ENCODE data around the gene TUBA4A.
"Not testable (repeated sequence)": the region's sequence is repeated elsewhere in the genome, so short reads cannot be mapped to it uniquely, and the experiment has no call there.

TUBA4A gene

DNA sequence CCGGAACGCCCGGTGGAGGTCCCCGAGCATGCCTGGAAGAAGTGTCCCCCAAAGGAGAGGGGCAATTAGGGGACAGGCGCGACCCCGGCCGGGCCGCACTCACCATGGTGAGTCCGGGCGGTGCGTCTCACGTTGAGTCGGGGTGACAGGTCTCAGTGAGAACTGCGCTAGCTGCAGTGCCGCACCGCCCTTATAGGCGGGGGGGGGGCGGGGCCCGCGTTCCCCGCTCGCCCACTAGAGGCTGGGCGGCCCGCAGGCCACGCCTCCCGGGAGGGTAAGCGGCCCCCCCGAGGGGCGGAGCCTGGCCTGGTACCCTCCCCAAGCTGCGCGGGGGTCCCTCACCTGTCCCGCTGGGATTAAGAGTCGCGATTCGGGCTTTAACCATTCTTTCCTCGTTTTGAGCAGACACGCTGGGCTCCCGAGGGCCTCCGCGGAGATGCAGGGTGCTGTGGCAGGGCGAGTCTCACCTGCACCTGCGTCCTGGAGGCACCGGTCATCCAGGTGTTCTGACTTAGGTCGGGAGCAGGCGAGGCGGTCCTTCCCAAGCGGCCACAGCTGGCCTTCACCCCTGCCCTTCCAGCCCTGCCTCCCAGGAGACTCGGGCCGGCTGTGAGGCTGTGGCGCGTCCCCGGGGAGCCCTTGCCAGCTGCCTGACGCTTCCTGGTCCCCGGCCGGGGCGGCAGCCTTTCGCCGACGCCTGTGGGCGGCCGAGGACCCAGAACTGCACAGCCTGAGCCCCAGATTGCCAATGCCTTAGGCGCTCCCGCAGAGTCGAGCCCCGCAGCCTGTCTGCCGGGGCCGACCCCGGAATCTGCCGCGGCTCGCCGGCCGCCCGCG lies at the start of gene TUBA4A:
Gene TUBA4A (minus strand): TSS at position 166 of the 837 bp plus-strand sequence. CDS start 60 bp downstream, at position 106.
- DNase-seq = peak; percentile 80

DNA sequence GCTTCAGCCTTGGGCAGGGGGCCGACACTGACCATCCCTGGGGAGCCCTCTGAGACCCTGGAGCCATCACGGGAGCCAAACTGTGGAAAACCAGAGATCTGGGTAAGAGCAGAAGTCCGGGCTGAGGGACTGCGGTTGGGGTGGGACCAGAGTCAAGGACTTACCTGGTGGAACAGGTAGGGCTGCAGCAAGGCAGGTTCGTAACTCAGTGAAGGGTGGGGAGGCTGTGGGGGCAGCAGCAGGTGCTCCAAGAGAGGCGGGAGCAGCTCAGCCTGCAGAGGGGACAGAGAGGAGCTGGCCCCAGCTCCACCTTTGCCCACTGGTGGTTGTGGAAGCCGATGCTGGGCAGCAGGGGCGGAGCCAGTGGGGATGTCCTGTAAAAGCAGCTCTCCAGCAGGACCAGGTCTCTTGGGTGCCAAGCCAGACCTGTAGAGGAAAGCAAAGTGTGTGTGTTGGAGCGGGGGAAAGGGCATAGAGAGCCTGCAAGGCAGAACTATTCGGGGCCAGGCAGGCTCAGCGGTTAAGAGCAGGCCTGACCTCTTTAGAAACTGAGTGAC lies 48.8 kb upstream of the TUBA4A start:
- no peak for DNase-seq

DNA sequence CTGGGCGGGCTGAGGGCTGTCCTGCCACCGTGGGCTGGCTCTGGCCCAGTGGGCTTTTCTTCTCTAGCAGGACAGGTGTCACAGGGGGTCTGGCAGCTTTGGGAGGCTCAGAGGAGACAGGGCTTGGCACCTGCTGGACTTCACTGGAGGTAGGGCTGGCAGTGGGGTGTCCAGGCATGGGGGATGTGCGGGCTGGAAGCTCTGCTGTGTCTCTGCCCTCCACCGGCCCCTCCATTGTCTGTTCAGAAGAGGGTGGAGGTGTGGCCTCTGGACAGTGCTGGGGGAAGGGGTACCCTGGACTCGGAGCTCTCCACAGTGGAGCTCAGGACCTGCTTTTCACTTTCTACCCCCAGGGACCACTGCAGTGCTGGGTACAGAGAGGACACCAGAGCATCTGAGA lies 46.3 kb upstream of the TUBA4A start:
- no peak for DNase-seq

DNA sequence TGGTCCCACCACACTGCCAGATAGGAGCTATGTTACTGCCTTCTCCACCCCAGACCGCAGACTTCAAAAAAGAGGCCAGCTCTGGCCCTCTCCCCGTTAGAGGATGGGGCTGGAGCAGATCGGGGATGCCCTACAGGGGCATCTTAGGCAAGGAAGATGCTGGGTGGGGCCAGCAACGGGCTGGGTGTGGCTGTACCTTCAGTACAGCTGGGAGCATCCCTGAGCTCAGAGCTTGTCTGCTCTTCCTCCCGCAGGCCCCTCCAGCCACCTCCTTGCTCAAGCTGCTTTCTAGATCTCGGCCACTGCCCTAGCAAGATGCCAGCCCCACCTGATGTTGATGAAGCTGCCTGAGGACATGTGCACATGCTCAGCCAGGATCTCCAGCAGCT lies 45.6 kb upstream of the TUBA4A start:
- DNase-seq = no peak

DNA sequence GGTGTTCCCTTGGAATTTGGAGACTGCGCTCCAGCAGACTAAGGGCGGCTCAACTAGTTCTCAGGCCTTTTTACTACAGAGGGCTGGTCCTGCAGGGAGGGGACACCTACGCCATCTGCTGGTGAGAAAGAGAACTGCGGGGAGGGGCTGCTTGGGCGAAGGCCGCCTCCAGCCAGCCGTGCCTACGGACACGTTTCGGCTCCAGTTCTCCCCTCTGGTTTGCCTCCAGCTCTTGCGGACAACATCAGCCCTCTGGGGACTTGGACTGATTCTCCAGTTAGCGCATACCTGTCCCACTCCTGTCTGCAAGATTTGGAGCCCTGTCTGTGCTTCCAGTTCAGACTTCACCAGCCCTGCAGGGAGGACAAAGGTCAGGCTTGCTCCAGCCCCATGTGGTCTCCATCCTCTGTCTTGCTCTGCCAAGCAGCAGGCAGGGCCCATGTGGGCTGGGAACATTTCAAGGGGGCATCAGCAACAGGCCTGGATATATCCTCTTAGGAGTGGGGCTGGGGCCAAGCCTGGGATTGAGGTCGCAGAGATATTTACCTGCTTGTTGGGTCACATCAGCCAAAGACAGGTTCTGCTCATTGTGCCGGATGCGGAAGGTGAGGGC lies 45.1 kb upstream of the TUBA4A start:
- peak; percentile 47 for DNase-seq

DNA sequence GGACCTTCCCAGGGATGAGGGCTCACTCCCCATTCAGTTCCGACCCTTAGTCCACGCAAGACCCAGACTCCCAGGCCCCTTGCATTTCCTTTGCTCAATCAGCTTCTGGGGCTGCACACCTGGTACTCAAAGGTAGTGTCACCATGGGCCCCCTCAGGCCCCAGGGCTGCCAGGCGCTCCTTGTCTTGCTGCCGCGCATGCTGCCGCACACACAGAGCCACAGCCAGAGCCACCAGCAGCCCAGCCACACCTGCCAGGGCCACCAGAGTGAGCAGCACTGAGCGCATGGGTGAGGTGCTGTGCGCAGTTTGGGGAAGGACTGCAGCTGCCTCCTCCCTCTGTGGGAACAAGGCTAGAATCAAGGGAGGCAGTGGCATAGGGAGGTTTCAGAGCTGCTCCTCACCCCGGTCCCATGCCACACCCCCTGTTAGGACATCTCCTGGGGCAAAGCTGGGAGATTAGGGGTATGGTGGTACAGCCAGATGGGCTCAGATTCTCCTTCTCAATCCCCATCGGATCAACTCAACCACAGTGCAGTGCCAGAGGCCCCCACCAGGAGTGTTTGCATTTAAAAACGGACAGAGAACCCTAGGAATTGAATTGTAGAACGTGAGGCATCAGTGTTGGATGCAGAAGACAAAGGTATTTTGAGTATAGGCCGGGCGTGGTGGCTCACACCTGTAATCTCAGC lies 44.2 kb upstream of the TUBA4A start:
- no peak for DNase-seq

DNA sequence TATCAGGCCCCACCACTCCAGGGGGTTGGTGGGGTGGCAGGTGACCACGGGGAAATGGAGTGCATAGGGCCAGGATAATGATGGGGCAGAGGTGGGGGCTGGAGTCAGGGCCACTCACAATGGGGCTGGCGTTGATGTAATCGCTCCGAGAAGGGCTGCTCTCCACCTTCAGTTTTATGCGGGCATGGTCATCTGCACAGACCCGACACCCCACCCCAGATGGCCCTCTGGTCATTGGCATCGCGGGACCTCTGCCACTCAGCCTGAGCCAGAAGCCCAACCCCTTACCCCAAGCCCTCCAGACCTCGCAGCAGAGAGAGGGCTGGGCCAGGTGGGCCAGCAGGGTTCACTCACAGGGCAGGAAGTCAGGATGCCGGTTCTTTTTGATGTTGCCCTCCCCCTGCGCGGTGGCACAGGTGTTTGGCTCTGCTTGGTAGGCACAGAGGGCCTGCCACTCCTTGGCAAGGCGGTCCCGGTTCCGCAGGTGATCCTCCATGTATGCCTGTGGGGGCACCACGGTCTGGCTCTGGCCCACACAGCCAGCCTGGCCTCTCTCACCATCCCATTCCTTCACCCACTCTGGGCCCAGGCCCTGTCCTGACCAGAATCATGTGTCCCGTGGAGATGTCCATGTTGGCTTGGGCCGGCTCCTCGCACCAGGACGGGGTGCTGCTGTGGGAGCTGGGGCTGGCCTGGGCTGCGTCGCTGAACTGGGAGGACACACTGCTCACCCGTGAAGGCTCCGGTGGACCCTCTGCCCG lies 43.1 kb upstream of the TUBA4A start:
- no peak for DNase-seq

DNA sequence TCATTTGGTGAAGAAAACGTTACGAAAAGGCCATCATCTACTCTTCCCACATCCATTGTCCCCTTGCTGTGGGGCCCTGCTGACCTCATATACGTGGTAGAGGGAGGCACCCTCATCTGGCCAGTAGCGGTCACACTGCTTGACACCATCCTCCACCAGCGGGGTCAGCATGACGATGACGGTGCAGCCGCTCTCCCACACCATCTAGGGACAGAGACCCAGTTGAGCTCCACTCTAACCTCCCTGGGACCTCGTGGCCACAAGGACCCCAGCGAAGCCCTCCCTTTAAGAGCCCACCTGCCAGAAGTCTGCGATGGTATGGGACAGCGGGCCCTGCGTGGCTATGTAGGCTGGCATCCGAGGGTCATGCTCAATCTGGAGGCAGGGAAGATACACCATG lies 42.4 kb upstream of the TUBA4A start:
- no peak for DNase-seq

DNA sequence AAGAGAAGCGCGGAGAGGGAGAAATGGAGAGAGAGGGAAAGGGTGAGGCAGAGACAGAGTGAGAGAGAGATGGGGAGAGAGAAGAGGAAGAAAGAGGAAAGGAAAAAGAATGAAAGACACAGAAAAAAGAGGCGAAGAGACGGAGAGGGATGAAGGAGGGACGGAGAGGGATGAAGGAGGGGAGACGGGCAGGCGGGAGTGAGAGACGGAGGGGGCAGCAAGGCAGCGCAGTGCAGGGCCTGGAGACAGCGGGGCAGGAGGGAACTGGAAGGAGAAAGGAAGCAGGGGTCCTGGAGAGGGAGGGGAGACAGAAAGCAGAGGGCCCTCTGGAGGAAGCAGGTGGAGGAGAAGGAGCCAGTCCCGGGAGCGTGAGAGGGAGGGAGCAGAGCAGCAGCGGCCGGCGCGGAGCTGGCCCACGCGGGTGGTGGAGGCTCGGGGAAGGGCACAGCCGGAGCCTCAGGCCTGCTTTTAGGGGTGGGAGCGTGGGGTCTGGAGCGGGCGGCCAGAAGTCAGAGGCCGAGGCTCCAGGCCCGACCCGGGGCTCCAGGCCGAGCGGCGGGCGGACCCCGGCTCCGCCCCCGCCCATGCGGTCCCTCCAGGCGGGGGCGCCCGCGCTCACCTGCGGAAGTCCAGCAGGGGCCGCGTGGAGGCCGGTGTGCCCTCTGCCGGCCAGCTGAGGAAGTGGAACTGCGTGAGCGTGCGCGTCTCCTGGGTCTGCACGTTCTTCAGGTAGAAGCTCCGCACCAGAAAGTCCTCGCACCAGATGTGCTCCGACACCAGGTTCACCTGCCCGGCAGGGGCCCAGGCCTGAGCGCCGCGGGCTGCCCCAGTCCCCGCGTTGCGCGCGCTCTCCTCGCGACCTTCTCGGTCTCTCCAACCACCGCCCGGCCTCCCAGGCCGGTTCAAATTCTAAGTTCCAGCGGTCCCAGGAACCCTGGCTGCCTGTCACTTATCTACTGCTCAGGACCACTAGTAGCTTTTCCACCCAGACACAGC lies 40.9 kb upstream of the TUBA4A start:
- peak; percentile 78 for DNase-seq

DNA sequence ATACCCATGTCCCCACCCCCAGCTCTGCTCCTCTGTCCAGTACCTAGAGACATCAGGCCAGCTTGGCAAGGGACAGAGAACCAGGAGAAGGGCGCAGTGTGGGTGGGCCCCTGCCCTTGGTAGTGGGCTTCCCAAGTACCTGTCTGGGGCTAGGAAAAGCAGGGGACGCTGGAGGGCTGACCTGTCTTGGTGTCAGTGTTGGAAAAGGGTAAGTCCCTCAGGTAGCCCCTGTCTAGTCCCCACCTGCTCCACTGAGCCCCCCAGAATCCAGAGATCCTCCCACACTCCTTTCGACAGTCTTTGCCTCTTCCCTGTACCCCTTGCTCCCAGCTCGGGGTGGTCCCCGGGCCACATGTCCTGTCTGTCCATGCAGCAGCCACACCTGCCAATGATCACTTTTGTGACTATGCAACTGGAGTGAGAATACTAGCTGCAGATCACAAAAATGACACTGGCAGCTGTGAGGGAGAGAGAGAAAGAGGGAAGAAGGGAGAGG lies 40.1 kb upstream of the TUBA4A start:
- DNase-seq = no peak

DNA sequence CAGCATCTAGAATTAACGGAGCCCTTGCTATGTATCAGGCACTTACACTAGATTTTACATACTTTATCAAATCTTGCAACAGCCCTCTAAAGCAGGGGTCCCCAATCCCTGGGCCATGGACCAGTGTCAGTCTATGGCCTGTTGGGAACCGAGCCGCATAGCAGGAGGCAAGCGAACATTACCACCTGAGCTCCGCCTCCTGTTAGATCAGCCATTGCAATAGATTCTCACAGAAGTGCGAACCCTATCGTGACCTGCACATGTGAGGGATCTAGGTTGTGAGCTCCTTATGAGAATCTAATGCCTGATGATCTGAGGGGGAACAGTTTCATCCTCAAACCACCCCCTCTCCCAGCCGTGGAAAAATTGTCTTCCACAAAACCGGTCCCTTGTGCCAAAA lies 38.9 kb upstream of the TUBA4A start:
- no peak for DNase-seq

DNA sequence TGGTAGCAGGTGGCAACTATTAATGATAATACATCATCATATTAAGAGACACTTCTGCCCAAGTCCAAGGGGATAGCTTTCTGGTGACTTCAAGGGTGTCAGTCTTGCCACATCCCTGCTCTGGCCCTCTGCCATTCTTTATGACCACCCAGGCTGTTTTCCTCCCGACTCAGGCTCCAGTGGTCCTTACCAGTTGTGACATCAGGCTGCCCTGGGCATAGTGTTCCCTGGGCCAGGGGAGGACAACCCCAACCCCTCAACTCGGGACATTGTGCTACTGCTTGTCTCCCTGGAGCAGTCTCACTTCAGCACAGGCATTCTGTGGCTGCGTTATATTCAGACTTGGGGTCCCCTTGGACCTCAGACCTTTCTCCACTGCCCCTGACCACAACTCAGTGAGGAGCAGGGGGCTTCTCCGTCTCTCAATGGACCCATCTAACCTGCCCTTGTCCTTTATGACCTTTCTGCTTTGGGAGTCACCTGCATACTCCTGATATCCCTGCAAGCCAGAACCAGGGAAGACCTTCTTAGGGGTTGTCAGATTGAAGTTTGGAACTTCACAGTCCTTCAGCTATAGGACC lies 38.3 kb upstream of the TUBA4A start:
- DNase-seq = no peak

DNA sequence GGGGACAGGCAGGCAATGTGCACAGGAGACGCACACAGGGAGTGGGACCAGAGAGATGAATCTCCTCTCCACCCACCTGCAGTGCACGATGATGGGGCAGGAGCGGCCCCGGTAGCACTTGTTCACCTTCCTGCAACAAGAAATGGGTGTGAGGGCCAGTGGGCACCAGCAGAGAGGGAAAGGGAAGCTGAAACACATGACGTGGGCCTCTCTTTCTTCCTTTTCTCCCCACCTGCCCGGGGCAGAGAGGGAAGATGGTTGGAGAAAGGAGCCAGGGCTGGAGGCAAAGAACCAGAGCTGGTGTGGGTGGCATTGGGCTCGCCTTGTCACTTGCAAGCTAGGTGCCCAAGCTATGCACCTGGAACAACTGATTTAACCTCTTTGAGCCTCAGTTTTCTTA lies 37.7 kb upstream of the TUBA4A start:
- DNase-seq = no peak

DNA sequence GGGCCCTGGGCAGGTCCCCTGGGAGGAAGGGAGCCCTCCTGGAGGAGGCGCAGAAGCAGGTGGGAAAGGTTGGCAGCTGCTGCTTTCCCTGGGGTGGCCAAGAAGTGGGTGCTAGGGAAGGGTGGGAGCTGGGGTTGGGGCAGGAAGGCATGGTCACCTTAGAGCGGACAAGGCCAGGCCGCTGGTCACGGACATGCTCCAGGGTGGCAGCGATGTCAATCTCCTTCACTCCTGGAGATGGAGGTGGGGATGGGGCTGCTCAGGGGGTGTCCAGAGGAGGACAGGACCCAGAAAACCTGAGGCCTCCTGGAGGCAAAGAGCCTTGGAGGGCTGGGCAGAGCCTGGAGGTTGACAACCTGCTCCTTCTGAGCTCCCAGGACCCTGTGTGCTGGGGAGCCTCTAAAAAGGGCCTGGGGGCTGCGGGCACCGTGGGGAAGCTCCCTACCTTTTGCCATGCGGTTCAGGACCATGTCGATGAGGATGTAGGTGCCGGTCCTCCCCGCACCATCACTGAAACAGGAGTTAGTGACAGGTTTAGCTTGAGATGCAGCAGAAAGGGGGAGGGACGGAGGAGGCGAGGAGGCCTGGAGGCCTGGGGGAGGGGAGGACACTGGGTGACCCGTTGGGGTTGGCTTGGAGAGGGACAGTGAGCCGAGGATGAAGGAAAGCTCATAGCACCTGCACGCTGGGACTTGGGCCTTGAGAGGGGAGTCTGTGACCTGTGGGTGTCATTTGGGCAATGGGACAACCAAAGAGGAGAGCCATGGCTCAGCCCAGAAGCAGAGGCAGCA lies 36.9 kb upstream of the TUBA4A start:
- no peak for DNase-seq

DNA sequence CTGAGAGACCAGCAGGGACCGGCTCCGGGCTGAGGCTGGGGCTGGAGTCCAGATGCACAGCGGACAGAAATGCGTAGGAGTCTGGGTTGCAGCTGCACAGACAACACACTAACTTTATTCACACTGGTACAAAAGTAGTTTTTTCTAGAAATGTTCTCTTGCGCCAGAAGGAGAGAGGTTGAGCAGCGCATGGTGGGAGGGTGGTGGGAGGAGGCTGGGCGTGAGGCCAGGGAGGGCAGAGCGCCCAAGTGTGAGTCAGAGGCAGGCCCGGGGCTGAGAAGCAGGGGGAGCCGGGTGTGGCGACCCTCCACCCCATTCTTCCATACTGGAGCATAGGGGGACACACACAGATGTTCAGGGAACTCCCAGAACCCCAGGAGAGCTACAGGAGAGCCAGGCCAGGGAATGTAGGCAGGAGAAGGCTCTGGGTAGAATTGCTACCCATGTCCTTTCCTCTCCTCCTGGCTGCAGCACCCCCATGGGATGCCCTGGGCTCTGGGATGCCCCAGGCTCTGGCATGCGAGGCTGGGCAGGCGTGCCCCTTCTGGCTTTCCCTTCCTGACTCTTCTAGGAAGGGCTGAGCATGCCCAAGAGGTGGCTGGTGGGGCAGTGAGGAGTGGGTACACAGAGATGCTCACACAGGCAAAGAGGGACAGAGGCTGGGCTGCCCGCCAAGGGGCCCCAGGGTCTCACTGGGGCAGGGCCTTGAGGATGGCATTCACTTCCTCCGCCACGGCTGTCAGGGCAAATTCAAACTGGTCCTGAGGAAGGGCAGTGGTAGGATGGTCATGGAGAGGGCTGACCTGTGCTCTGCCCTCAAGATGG lies 36.0 kb upstream of the TUBA4A start:
- DNase-seq = no peak

DNA sequence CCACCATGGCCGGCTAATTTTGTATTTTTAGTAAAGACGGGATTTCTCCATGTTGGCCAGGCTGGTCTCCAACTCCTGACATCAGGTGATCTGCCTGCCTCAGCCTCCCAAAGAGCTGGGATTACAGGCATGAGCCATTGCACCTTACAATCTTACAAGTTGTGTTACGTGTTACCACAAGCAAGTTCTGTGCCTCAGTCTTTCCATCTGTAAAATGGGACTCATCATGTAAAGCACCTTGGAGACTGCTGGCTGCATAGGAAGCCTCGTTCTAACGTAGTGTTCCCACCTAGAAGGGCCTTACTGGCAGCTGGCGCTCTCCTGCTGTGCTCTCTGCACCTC lies 35.4 kb upstream of the TUBA4A start:
- DNase-seq = no peak

DNA sequence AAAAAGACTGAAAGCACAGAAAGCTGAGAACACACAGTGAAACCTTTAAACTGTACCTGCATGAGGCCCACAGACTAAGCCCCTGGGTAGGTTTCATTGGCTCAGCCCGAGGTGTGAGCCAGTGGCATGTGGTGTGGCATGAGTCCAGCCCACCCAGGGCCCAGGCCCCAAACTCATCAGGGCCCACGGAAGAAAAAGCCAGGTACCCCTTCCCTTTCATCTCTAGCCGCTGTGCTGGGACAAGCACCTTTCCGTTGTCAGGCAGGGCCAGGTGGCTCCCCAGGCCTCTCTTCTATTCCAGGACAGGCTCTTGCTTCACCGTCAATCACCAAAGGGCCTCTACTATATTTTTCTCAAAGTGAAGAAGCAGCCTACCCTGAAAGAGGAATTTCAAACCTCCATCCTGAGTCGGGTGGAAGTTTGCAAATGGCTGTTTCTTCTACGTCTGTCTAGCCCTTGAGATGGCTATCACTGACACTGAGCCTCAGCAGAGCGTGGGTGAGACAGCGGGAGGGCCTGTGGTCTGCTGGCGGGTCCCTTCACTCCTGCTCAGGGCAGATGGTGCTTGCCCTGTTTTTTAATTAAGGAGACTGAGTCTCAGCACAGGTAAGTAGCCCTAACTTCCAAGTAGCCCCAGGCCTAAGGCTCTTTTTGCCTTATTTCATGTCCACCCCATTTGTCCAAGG lies 34.0 kb upstream of the TUBA4A start:
- no peak for DNase-seq

DNA sequence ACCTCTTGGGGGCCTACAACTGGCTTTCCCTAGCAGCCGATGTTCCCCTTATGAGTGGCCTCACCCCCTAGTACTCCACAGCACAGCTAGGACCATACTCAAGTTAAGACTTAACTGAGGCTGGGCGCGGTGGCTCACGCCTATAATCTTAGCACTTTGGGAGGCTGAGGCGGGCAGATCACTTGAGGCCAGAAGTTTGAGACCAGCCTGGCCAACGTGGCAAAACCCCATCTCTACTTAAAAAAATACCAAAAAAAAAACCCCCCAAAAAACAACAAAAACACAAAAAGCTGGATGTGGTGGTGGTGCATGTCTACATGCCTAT lies 33.4 kb upstream of the TUBA4A start:
- DNase-seq = not testable (repeated sequence)
